Muscle of leg (tissue), 11 donors: Measurements from ENCODE around the gene SDK1. TPM values are rescaled to one million over a fixed set of nuclear protein-coding genes. Genes with fewer than 3 reads are reported as not detected.
"Not testable (repeated sequence)": the region's sequence is repeated elsewhere in the genome, so short reads cannot be mapped to it uniquely, and the experiment has no call there.

ENCODE experiments used
- DNase-seq: peaks from one replicate; pipeline ENCODE4 v3.0.0; 2013
- H3K27ac ChIP-seq: one replicate; pipeline ENCODE4 v1.5.1; 2013; ENCODE audit warnings: mild to moderate bottlenecking, low read length, control low read depth
- H3K27me3 ChIP-seq: one replicate; pipeline ENCODE4 v1.6.1; 2013; ENCODE audit warnings: low read length; ENCODE audit not compliant: control insufficient read depth, insufficient read depth
- H3K36me3 ChIP-seq: one replicate; pipeline ENCODE4 v1.6.1; 2013; ENCODE audit warnings: low read length; ENCODE audit not compliant: control insufficient read depth, insufficient read depth
- H3K4me1 ChIP-seq: one replicate; pipeline ENCODE4 v1.6.1; 2013; ENCODE audit warnings: low read length; ENCODE audit not compliant: control insufficient read depth, insufficient read depth
- H3K4me3 ChIP-seq: one replicate; pipeline ENCODE4 v1.5.1; 2013; ENCODE audit warnings: low read length, control low read depth
- H3K9me3 ChIP-seq: replicated peaks from 2 replicates; pipeline ENCODE4 v1.6.1; 2013; ENCODE audit warnings: low read depth, low read length; ENCODE audit not compliant: control insufficient read depth
- WGBS: methylation state at CpG from one replicate; pipeline ENCODE4 v1.1.5; 2013; ENCODE audit warnings: missing lambda C conversion rate; ENCODE audit not compliant: insufficient coverage; 5-methylcytosine and 5-hydroxymethylcytosine counted together
- polyA plus RNA-seq, 8 donors: library from polyadenylated mRNA; unstranded; fragments of 120-200 nt; gene quantifications; one replicate each; pipeline versions ENCODE4 v1.2.1 to v1.2.3, GENCODE V29; 2013; ENCODE audit warnings: inconsistent platforms in 1 of 8, low replicate concordance in 1 of 8; ENCODE audit not compliant: insufficient read length in 8 of 8, insufficient read depth in 1 of 8
- total RNA-seq: library from RNA; stranded (reverse); fragments of 120-200 nt; gene quantifications from one replicate; pipeline ENCODE4 v1.2.4, GENCODE V29; 2013

The SDK1 gene
- total and polyA plus RNA-seq, 9 donors, result 2.3 to 6.4 (median 3.6) TPM

DNA sequence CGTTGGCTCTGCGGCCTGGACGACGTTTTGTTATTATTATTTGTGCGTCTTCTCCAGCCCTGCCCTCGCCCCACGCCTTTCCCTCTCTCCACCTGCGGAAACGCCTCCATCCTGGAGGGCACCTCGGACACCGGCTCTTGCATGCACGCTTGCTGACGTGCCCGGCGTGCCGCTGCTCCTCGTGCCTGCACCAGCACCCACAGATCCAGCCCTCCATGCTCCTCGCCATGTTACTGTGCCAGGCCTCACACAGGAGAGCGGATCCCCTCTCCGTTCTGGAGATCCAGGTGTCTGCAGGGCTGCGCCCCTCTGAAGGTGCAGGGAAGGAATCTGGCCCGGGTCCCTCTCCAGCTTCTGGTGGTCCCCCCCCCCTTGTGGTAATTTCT lies 1007.1 kb downstream of the SDK1 start:
- Histone ChIP-seq H3K4me1 (no peaks in the 10 kb centered on the region), H3K4me3 (no peak overlapping the region), H3K36me3 (no peaks in the 10 kb centered on the region), H3K9me3 (no peaks in the 10 kb centered on the region), H3K27ac (no peak overlapping the region), H3K27me3 (peaks cover 2% of the 10 kb centered on the region)
- 94% methylated on average over 15 of the region's 22 CpGs for WGBS
- no peak for DNase-seq

DNA sequence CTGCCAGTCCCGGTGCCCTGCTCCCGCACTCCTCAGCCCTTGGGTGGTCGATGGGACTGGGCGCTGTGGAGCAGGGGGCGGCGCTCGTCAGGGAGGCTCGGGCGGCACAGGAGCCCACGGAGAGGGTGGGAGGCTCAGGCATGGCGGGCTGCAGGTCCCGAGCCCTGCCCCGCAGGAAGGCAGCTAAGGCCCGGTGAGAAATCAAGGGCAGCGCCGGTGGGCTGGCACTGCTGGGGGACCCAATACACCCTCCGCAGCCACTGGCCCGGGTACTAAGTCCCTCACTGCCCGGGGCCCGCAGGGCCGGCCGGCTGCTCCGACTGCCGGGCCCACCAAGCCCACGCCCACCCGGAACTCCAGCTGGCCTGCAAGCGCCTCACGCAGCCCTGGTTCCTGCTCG lies 1012.9 kb downstream of the SDK1 start:
- not testable (repeated sequence) for DNase-seq, H3K4me1 ChIP-seq, H3K27me3 ChIP-seq, H3K27ac ChIP-seq, H3K9me3 ChIP-seq, H3K36me3 ChIP-seq, H3K4me3 ChIP-seq
- 92% methylated on average over 21 of the region's 29 CpGs for WGBS

DNA sequence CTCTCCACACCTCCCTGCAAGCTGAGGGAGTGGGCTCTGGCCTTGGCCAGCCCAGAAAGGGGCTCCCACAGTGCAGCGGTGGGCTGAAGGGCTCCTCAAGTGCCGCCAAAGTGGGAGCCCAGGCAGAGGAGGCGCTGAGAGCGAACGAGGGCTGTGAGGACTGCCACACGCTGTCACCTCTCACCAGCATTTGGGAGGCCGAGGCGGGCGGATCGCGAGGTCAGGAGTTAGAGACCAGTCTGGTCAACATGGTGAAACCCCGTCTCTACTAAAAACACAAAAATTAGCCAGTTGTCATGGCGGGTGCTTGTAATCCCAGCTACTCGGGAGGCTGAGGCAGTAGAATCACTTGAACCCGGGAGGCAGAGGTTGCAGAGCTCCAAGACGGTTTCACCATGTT lies 1013.3 kb downstream of the SDK1 start:
- DNase-seq, H3K4me1 ChIP-seq, H3K36me3 ChIP-seq, H3K9me3 ChIP-seq, H3K27ac ChIP-seq, H3K4me3 ChIP-seq, H3K27me3 ChIP-seq: not testable (repeated sequence)
- WGBS, result 90% methylated on average over 16 of the region's 16 CpGs
